Adrenal gland (tissue), 12 donors: ENCODE results near the gene LPCAT1. TPM values are rescaled to one million over a fixed set of nuclear protein-coding genes. Genes with fewer than 3 reads are reported as not detected.

Experiments used
- DNase-seq, 7 donors: peaks; one replicate each; pipeline ENCODE4 v3.0.0-alpha.2; 2019 to 2020
- H3K27ac ChIP-seq, 5 donors: fragments of 200-600 bp; sonication (generic) in 4 of 5; 1 replicate in 3 of 5; 2 replicates in 2 of 5; pipeline versions ENCODE4 v1.5.1 to v1.8.0; 2016 to 2020; ENCODE audit warnings: mild to moderate bottlenecking in 1 of 5
- H3K27me3 ChIP-seq: fragments of 200-600 bp; 2 replicates; pipeline ENCODE4 v1.8.0; 2021
- H3K36me3 ChIP-seq, 2 donors: fragments of 200-600 bp; replicated peaks in 1 of 2; 1 replicate in 1 of 2; 2 replicates in 1 of 2; pipeline versions ENCODE4 v1.5.1 to v1.8.0; 2018 to 2022
- H3K4me1 ChIP-seq, 2 donors: fragments of 200-600 bp; replicated peaks in 1 of 2; 1 replicate in 1 of 2; 2 replicates in 1 of 2; pipeline versions ENCODE4 v1.5.1 to v1.8.0; 2018 to 2021
- H3K4me3 ChIP-seq, 4 donors: fragments of 200-600 bp; sonication (generic) in 3 of 4; one replicate each; pipeline ENCODE4 v1.5.1; 2016 to 2018
- H3K9me3 ChIP-seq, 3 donors: fragments of 200-600 bp; sonication (generic) in 1 of 3; replicated peaks in 1 of 3; 1 replicate in 2 of 3; 2 replicates in 1 of 3; pipeline versions ENCODE4 v1.5.1 to v1.8.0; 2016 to 2021
- CTCF ChIP-seq, 6 experiments: fragments of 450-650 bp in 4 of 6; fragments of 200-600 bp in 2 of 6; sonication (generic) in 1 of 6; IDR thresholded peaks; 1 replicate in 5 of 6; 2 replicates in 1 of 6; pipeline versions ENCODE4 v1.5.1 to v1.8.0; 2016 to 2021; ENCODE audit warnings: antibody characterized with exemption in 6 of 6, mild to moderate bottlenecking in 2 of 6, moderate library complexity in 1 of 6
- POLR2A ChIP-seq, 2 donors: fragments of 450-650 bp; IDR thresholded peaks; one replicate each; pipeline ENCODE4 v1.6.1; 2017; ENCODE audit warnings: antibody characterized with exemption in 2 of 2, mild to moderate bottlenecking in 2 of 2, moderate library complexity in 1 of 2
- WGBS, 4 donors: extraction: QIAGEN DNeasy Blood & Tissue Kit in 2 of 4; methylation state at CpG; one replicate each; pipeline versions ENCODE4 v1.1.5 to v1.1.7; 2013 to 2017; 5-methylcytosine and 5-hydroxymethylcytosine counted together
- intact Hi-C, 2 donors: fragments of 100-400 bp; cut with DNase I; formaldehyde crosslinking; loops; one replicate each; pipeline versions ENCODE4 v1.14.1 to v1.15.0; 2022 to 2023
- microRNA-seq, 3 donors: library from miRNA; unstranded; fragments of <30 nt; microRNA quantifications; one replicate each; pipeline ENCODE4, GENCODE V29; 2017 to 2020
- polyA plus RNA-seq, 3 donors: library from polyadenylated mRNA; stranded (reverse); fragments of 200-250 nt in 2 of 3; fragments of 350-450 nt in 1 of 3; fragmentation: Illumina TruSeq in 1 of 3; extraction: RNeasy Lipid Tissue Mini Kit (QIAGEN cat#74804) in 1 of 3; gene quantifications; one replicate each; pipeline ENCODE4 v1.2.3, GENCODE V29; 2013 to 2014
- small RNA-seq, 2 donors: library from RNA; depleted of rRNA; stranded (forward); fragments of <200 nt; gene quantifications; one replicate each; pipeline ENCODE3, GENCODE V24; 2016
- total RNA-seq, 9 donors: library from RNA; depleted of rRNA in 4 of 9; stranded (reverse); fragments of >200 nt in 4 of 9; fragments of 120-200 nt in 1 of 9; fragmentation: NEBNext Ultra II Directional in 1 of 9; extraction: Animal tissue kit (Norgen Biotek cat#: 25700) in 1 of 9; gene quantifications; one replicate each; pipeline versions ENCODE4 v1.1.0 to v1.2.4, GENCODE V29; 2013 to 2023
- donor health status: healthy with polysubstance abuse.
- donor health status: Bipolar disorder and iron deficiency.
- donor health status: DM: yes; HTN: yes; CAD: no.
- donor health status: DM: no; HTN: no; CAD: no.
- donor health status: DM: no; HTN: no; CAD: no.
- donor health status: DM: yes; HTN: yes; CAD: no.

LPCAT1 gene
- total and polyA plus RNA-seq, 12 donors, result 23.2 to 59.1 (median 42.6) TPM

GRCh38 chr5:1412621-1413020 is 111.1 kb downstream of the LPCAT1 start:
- H3K4me3 ChIP-seq, result no peak overlapping the region
- H3K9me3 ChIP-seq, result no peaks in the 10 kb centered on the region
- WGBS, 4 donors, result 49 to 73% (median 55%) methylated on average over 1 to 10 of the region's 10 CpGs
- no peaks in the 10 kb centered on the region for H3K36me3 ChIP-seq
- no peak for DNase-seq
- TF ChIP-seq POLR2A (IDR thresholded peaks at IDR 0.05) (no peak), CTCF (IDR thresholded peaks at IDR 0.05) (no peak)
- intact Hi-C loops, result no loop called here
- H3K4me1 ChIP-seq, result no peaks in the 10 kb centered on the region
- no peak overlapping the region for H3K27ac ChIP-seq
- peaks cover 3% of the 10 kb centered on the region for H3K27me3 ChIP-seq

DNA sequence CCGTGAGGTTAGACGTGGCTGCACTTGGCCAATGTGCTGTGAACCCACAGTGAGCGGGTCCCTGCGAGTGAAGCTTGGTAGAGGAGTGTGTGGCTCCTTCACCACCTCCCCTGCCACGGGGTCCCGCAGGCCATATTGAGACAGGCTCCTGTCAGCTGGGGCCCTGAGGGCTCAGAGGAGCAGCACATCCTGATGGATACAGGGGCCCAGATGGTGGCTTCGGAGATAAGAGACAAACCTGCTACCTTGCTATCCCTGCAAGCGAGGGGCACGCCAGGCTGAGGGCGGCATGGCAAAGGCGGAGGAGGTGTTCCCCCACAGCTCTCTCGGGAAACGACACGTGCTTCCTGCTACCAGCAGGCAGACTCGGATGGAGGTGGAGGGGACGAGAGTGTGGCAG is 111.6 kb downstream of the LPCAT1 start:
- DNase-seq, result no peak
- peaks cover 3% of the 10 kb centered on the region for H3K27me3 ChIP-seq
- intact Hi-C loops, result no loop called here

More for the DNA sequence above, 111.6 kb downstream of the LPCAT1 start:
- TF ChIP-seq CTCF (IDR thresholded peaks at IDR 0.05), result no peak
- Histone ChIP-seq H3K36me3 (no peaks in the 10 kb centered on the region), H3K4me3 (no peak overlapping the region), H3K27ac (no peak overlapping the region), H3K4me1 (no peaks in the 10 kb centered on the region), H3K9me3 (no peaks in the 10 kb centered on the region)
- WGBS, 4 donors, result 56 to 60% (median 57%) methylated on average over 13 to 16 of the region's 16 CpGs

Small RNA genes lying within 50 kb of the gene (microRNA-seq; reads per million reads assigned to microRNA genes)
- gene MIR6075, result 0 reads per million in 3 donors

Small RNA genes lying within 50 kb of the gene (small RNA-seq; reads per million reads assigned to genes)
- gene MIR6075, result 0 reads per million in 2 donors

Other genes with a start within 250 kb of the LPCAT1 start
- gene TERT, start 228.9 kb downstream of the LPCAT1 start, total RNA-seq, result under 1 TPM in 1 of 9 donors, not detected in 8; 0.29 TPM
- gene TERT, start 228.9 kb downstream of the LPCAT1 start, polyA plus RNA-seq, result not detected
- 10 to 100 TPM; 61.8 to 96.5 (median 87.0) TPM for gene CLPTM1L, start 178.9 kb downstream of the LPCAT1 start, total RNA-seq
- gene CLPTM1L, start 178.9 kb downstream of the LPCAT1 start, polyA plus RNA-seq, result 10 to 100 TPM; 40.7 to 85.6 (median 50.7) TPM
- gene SLC6A3, start 78.5 kb downstream of the LPCAT1 start, total RNA-seq, result not detected
- gene SLC6A3, start 78.5 kb downstream of the LPCAT1 start, polyA plus RNA-seq, result under 1 TPM in 1 of 3 donors, not detected in 2; 0.10 TPM